ENCODE results near the gene SYCE3. TPM values are rescaled to one million over a fixed set of nuclear protein-coding genes. Genes with fewer than 3 reads are reported as not detected.
A peak's percentile ranks its signal among the peaks of the same experiment; 100 is the strongest.

Gene SYCE3
- total RNA-seq, 1 donor = not detected

GRCh38 chr22:50567721-50568252, 5.1 kb upstream of the SYCE3 start:
- no peak overlapping the region for H3K4me2 ChIP-seq (ENCODE audit: insufficient read depth, low read length)
- no peaks in the 10 kb centered on the region for H3K9me3 ChIP-seq (ENCODE audit: low read depth, low read length)
- no peak overlapping the region for H3K4me3 ChIP-seq (ENCODE audit: insufficient read depth, low read length)
- H3K27ac ChIP-seq (ENCODE audit: low read depth, low read length) = no peak overlapping the region
- peak; percentile 49 for DNase-seq (ENCODE audit: insufficient read length, low spot score, missing footprints)
- H2AFZ ChIP-seq (ENCODE audit: low read length) = no peak overlapping the region
- H3K36me3 ChIP-seq (ENCODE audit: insufficient read depth, low read length) = no peaks in the 10 kb centered on the region
- peaks cover 7% of the 10 kb centered on the region for H3K4me1 ChIP-seq (ENCODE audit: insufficient read depth, low read length)
- TF ChIP-seq CTCF (IDR thresholded peaks at IDR 0.05; ENCODE audit: extremely low read depth, low read depth, low read length) = no peak
- H3K27me3 ChIP-seq (ENCODE audit: insufficient read depth, low read length) = peaks cover 9% of the 10 kb centered on the region
- no peaks in the 10 kb centered on the region for H3K79me2 ChIP-seq (ENCODE audit: insufficient read depth, low read length)
- no peaks in the 10 kb centered on the region for H4K20me1 ChIP-seq (ENCODE audit: insufficient read depth, low read length)

- Histone ChIP-seq H3K27me3 (ENCODE audit: insufficient read depth, low read length) (peaks cover 9% of the 10 kb centered on the region), H2AFZ (ENCODE audit: low read length) (no peak overlapping the region), H3K79me2 (ENCODE audit: insufficient read depth, low read length) (no peaks in the 10 kb centered on the region), H3K27ac (ENCODE audit: low read depth, low read length) (no peak overlapping the region), H3K4me3 (ENCODE audit: insufficient read depth, low read length) (no peak overlapping the region), H3K4me1 (ENCODE audit: insufficient read depth, low read length) (peaks cover 7% of the 10 kb centered on the region), H3K9me3 (ENCODE audit: low read depth, low read length) (no peaks in the 10 kb centered on the region), H4K20me1 (ENCODE audit: insufficient read depth, low read length) (no peaks in the 10 kb centered on the region), H3K4me2 (ENCODE audit: insufficient read depth, low read length) (no peak overlapping the region), H3K36me3 (ENCODE audit: insufficient read depth, low read length) (no peaks in the 10 kb centered on the region)
- peak; percentile 11 for DNase-seq (ENCODE audit: insufficient read length, low spot score, missing footprints)
- TF ChIP-seq CTCF (IDR thresholded peaks at IDR 0.05; ENCODE audit: extremely low read depth, low read depth, low read length) = no peak
Observed at GRCh38 chr22:50564289-50564688, 1.6 kb upstream of the SYCE3 start.

- H3K4me1 ChIP-seq (ENCODE audit: insufficient read depth, low read length) = peaks cover 7% of the 10 kb centered on the region
- peak overlapping the region; percentile 97 for H2AFZ ChIP-seq (ENCODE audit: low read length)
- H3K4me2 ChIP-seq (ENCODE audit: insufficient read depth, low read length) = peak overlapping the region; percentile 99
- no peaks in the 10 kb centered on the region for H4K20me1 ChIP-seq (ENCODE audit: insufficient read depth, low read length)
- no peaks in the 10 kb centered on the region for H3K36me3 ChIP-seq (ENCODE audit: insufficient read depth, low read length)
- H3K27me3 ChIP-seq (ENCODE audit: insufficient read depth, low read length) = peaks cover 9% of the 10 kb centered on the region
- H3K4me3 ChIP-seq (ENCODE audit: insufficient read depth, low read length) = peak overlapping the region; percentile 89
- no peaks in the 10 kb centered on the region for H3K79me2 ChIP-seq (ENCODE audit: insufficient read depth, low read length)
- no peak for TF ChIP-seq CTCF (IDR thresholded peaks at IDR 0.05; ENCODE audit: extremely low read depth, low read depth, low read length)
- H3K27ac ChIP-seq (ENCODE audit: low read depth, low read length) = no peak overlapping the region
- H3K9me3 ChIP-seq (ENCODE audit: low read depth, low read length) = no peaks in the 10 kb centered on the region
- DNase-seq (ENCODE audit: insufficient read length, low spot score, missing footprints) = peak; percentile 44
Observed at GRCh38 chr22:50563413-50564160, 868 bp upstream of the SYCE3 start.
